ENCODE data around the gene MS4A4E. TPM values are rescaled to one million over a fixed set of nuclear protein-coding genes. Genes with fewer than 3 reads are reported as not detected.

The MS4A4E gene
- total RNA-seq, 1 experiment from 2014 or later, result 0.42 TPM

GRCh38 chr11:60161766-60162165 lies 81.2 kb downstream of the MS4A4E start:
- Histone ChIP-seq H4K20me1 (ENCODE audit: control insufficient read depth, insufficient read depth, insufficient read length) (no peaks in the 10 kb centered on the region), H3K79me1 (ENCODE audit: insufficient read depth, low read depth, low read length, poor library complexity, severe bottlenecking) (no peaks in the 10 kb centered on the region), H3T11ph (ENCODE audit: low read length) (no peak overlapping the region), H3K9me3 (ENCODE audit: control insufficient read depth, low read depth, low read length) (no peaks in the 10 kb centered on the region), H2AFZ (ENCODE audit: low read length) (no peak overlapping the region), H3K27me3 (ENCODE audit: insufficient read depth, low read length) (no peaks in the 10 kb centered on the region), H3K23me2 (ENCODE audit: insufficient read length, low read depth, low read length, poor library complexity, severe bottlenecking) (no peaks in the 10 kb centered on the region), H3K4ac (ENCODE audit: low read depth, low read length) (no peak overlapping the region), H4K5ac (ENCODE audit: insufficient read length, low read depth, low read length) (no peak overlapping the region), H4K91ac (ENCODE audit: insufficient read length, low read depth, low read length) (no peak overlapping the region), H3K4me2 (ENCODE audit: insufficient read depth, insufficient read length, low read length) (no peak overlapping the region), H3K56ac (ENCODE audit: insufficient read length, low read depth, low read length) (no peak overlapping the region), H3K23ac (ENCODE audit: insufficient read length, low read depth, low read length) (no peak overlapping the region), H2BK120ac (ENCODE audit: low read depth, low read length, poor library complexity, severe bottlenecking) (no peak overlapping the region), H2BK5ac (ENCODE audit: insufficient read length, low read length) (no peak overlapping the region), H2BK15ac (ENCODE audit: low read depth, low read length) (no peak overlapping the region), H3K18ac (ENCODE audit: insufficient read length, low read depth, low read length) (no peak overlapping the region), H2AK5ac (ENCODE audit: insufficient read length, low read length) (no peak overlapping the region), H2BK12ac (ENCODE audit: insufficient read length, low read depth, low read length) (no peak overlapping the region), H3K14ac (ENCODE audit: insufficient read depth, low read length) (no peak overlapping the region), H3K4me1 (ENCODE audit: insufficient read depth, low read length) (no peaks in the 10 kb centered on the region), H3K9ac (ENCODE audit: extremely low read depth, insufficient read length, low read length) (no peak overlapping the region), H3K79me2 (ENCODE audit: insufficient read depth, low read length) (no peaks in the 10 kb centered on the region), H4K8ac (replicated peaks; ENCODE audit: insufficient read length, low read depth, low read length) (no peak overlapping the region), H2BK20ac (ENCODE audit: low read depth, low read length, poor library complexity, severe bottlenecking) (no peak overlapping the region), H3K27ac (ENCODE audit: insufficient read length, low read depth, low read length) (no peak overlapping the region)
- Mint-ChIP-seq H3K4me1 (no peaks in the 10 kb centered on the region), H3K27ac (no peak overlapping the region), H3K36me3 (ENCODE audit: insufficient read depth in 1 of 3, low read depth in 3 of 3) (peaks cover 0 to 6% (median 2%) of the 10 kb centered on the region in 3 experiments; a peak in 3 of 7 replicates), H3K9me3 (peaks cover 14 to 16% of the 10 kb centered on the region in 2 experiments; a peak in 4 of 5 replicates), H3K4me3 (no peak overlapping the region), H3K27me3 (ENCODE audit: low read depth) (no peaks in the 10 kb centered on the region)
- no CpG with 5 or more reads among the region's 4 CpGs for whole genome bisulfite sequencing (ENCODE audit: extremely low coverage, insufficient read length, low lambda C conversion rate)
- DNase-seq, result no peak
- TF ChIP-seq, protein P1, sequence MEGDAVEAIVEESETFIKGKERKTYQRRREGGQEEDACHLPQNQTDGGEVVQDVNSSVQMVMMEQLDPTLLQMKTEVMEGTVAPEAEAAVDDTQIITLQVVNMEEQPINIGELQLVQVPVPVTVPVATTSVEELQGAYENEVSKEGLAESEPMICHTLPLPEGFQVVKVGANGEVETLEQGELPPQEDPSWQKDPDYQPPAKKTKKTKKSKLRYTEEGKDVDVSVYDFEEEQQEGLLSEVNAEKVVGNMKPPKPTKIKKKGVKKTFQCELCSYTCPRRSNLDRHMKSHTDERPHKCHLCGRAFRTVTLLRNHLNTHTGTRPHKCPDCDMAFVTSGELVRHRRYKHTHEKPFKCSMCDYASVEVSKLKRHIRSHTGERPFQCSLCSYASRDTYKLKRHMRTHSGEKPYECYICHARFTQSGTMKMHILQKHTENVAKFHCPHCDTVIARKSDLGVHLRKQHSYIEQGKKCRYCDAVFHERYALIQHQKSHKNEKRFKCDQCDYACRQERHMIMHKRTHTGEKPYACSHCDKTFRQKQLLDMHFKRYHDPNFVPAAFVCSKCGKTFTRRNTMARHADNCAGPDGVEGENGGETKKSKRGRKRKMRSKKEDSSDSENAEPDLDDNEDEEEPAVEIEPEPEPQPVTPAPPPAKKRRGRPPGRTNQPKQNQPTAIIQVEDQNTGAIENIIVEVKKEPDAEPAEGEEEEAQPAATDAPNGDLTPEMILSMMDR (conservative IDR thresholded peaks at IDR 0.05), result no peak

Data from H9 (cell line).